OCI-LY7 (cell line): ENCODE measurements around the gene TMEM196. TPM values are rescaled to one million over a fixed set of nuclear protein-coding genes. Genes with fewer than 3 reads are reported as not detected.

Experiments
- BruUV-seq: library from RNA; stranded (reverse); fragments of 400-500 nt; replicated peaks from 2 replicates; lab custom pipeline; 2021; lab: Mats Ljungman, UMichigan
- CTCF ChIA-PET: fragments of 300-600 bp; sonication (Branson Sonifier 250); formaldehyde crosslinking; loops from one replicate; lab custom pipeline; 2022; ENCODE audit warnings: antibody characterized with exemption; ENCODE audit not compliant: unreplicated experiment; lab: Charles Lee
- POLR2A ChIA-PET: fragments of 300-600 bp; sonication (Branson Sonifier 250); formaldehyde crosslinking; loops from one replicate; lab custom pipeline; 2022; ENCODE audit warnings: antibody characterized with exemption; lab: Charles Lee
- DNase-seq: peaks from one replicate; pipeline ENCODE4 v3.0.0-alpha.2; 2015; ENCODE audit warnings: low spot score
- H2AFZ ChIP-seq: fragments of 200-600 bp; sonication (generic), shearing (Covaris generic); 2 replicates; pipeline ENCODE4 v1.6.1; 2014; ENCODE audit warnings: mild to moderate bottlenecking, antibody characterized with exemption, low read length, moderate library complexity
- H3K27ac ChIP-seq: fragments of 200-600 bp; sonication (generic); 2 replicates; pipeline ENCODE4 v1.5.1; 2014; ENCODE audit warnings: mixed run types, low read depth, mild to moderate bottlenecking, moderate library complexity, low read length, inconsistent platforms; ENCODE audit not compliant: poor library complexity, severe bottlenecking
- H3K36me3 ChIP-seq: fragments of 200-600 bp; sonication (generic); 2 replicates; pipeline ENCODE4 v1.6.1; 2014; ENCODE audit warnings: mild to moderate bottlenecking, antibody characterized with exemption, low read length, moderate library complexity, mixed read lengths; ENCODE audit not compliant: insufficient read depth
- H3K4me1 ChIP-seq: fragments of 200-600 bp; sonication (generic); 2 replicates; pipeline ENCODE4 v1.5.1; 2014; ENCODE audit warnings: mild to moderate bottlenecking, low read length; ENCODE audit not compliant: insufficient read depth, poor library complexity, severe bottlenecking
- H3K4me2 ChIP-seq: fragments of 200-600 bp; sonication (generic); 2 replicates; pipeline ENCODE4 v1.6.1; 2014; ENCODE audit warnings: mild to moderate bottlenecking, low read length
- H3K4me3 ChIP-seq: fragments of 200-600 bp; sonication (generic); 2 replicates; pipeline ENCODE4 v1.5.1; 2014; ENCODE audit warnings: mild to moderate bottlenecking, low read depth, low read length; ENCODE audit not compliant: poor library complexity, severe bottlenecking
- H3K79me2 ChIP-seq: fragments of 200-600 bp; sonication (generic); 2 replicates; pipeline ENCODE4 v1.6.1; 2016; ENCODE audit warnings: low read depth, mild to moderate bottlenecking, low read length, moderate library complexity, mixed read lengths; ENCODE audit not compliant: insufficient read depth
- H3K9me2 ChIP-seq: fragments of 200-600 bp; sonication (generic); 2 replicates; pipeline ENCODE4 v1.6.1; 2016; ENCODE audit warnings: mild to moderate bottlenecking, low read length, mixed read lengths; ENCODE audit not compliant: insufficient read depth
- H3K9me3 ChIP-seq: fragments of 200-600 bp; sonication (generic); 2 replicates; pipeline ENCODE4 v1.6.1; 2014; ENCODE audit warnings: mild to moderate bottlenecking, mixed run types, low read length, mixed read lengths
- H4K20me1 ChIP-seq: fragments of 200-600 bp; sonication (generic); 2 replicates; pipeline ENCODE4 v1.6.1; 2014; ENCODE audit warnings: mild to moderate bottlenecking, antibody characterized with exemption, low read length, moderate library complexity, mixed read lengths; ENCODE audit not compliant: insufficient read depth
- EZH2phosphoT487 ChIP-seq: fragments of 200-600 bp; sonication (generic); IDR thresholded peaks from 2 replicates; pipeline ENCODE4 v1.6.1; 2018; ENCODE audit warnings: low read depth, borderline replicate concordance, mild to moderate bottlenecking, mixed run types, antibody characterized with exemption, low read length, moderate library complexity, mixed read lengths
- intact Hi-C: fragments of 100-400 bp; cut with micrococcal nuclease; formaldehyde crosslinking; loops from one replicate; pipeline ENCODE4 v1.10.0; 2022; ENCODE audit not compliant: unreplicated experiment
- total RNA-seq, 2 experiments: library from RNA; depleted of rRNA in 1 of 2; stranded (reverse); fragments of >200 nt in 1 of 2; shearing (Covaris generic) in 1 of 2; gene quantifications; 2 replicates each; pipeline ENCODE4 v1.2.3, GENCODE V29; 2014 to 2022
- TF ChIP-seq, protein P1 (sequence below): fragments of 200-600 bp; sonication (generic); conservative IDR thresholded peaks from 2 replicates; pipeline ENCODE4 v1.5.1; 2014; ENCODE audit warnings: mild to moderate bottlenecking, antibody characterized with exemption, low read length, moderate library complexity, mixed read lengths

The TMEM196 gene
- total RNA-seq, 2 experiments from 2014 or later: not detected

DNA sequence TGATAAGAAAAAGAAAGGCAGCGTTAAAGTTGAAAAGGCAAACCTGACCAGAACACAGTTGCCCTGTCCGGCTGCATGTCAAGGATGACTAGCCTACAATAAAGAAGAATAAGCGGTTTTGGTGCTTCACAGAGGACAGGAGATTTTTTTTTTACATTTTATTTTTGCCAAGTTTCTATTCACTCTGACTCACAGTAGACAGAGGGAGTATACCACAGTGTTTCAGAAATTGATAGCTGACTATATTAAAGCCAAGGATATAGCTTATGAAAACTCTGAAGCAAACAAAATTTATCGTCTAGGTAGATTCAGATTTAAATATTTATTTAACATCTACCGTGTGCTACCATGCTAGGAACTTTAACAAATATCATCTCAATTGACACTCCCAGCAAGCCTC lies 47.6 kb downstream of the TMEM196 start:
- Histone ChIP-seq H3K4me3 (no peak overlapping the region), H3K27ac (no peak overlapping the region), H3K9me3 (no peaks in the 10 kb centered on the region), H4K20me1 (no peaks in the 10 kb centered on the region), H3K4me2 (no peak overlapping the region), H3K79me2 (no peaks in the 10 kb centered on the region), H3K4me1 (no peaks in the 10 kb centered on the region), H3K36me3 (no peaks in the 10 kb centered on the region), H2AFZ (no peak overlapping the region), H3K9me2 (no peaks in the 10 kb centered on the region)
- POLR2A ChIA-PET: interaction anchor here (0.7 to 2.4 kb wide), 2 partner anchors 12 to 17 kb away, joined by 3 to 10 read pairs; partner anchors contain the start of gene POLR1F
- CTCF ChIA-PET: interaction anchor here (0.9 kb wide), 1 partner anchor 17 kb away, joined by 3 read pairs; no protein-coding TSS in a partner anchor
- TF ChIP-seq EZH2phosphoT487: no peak
- TF ChIP-seq, protein P1, sequence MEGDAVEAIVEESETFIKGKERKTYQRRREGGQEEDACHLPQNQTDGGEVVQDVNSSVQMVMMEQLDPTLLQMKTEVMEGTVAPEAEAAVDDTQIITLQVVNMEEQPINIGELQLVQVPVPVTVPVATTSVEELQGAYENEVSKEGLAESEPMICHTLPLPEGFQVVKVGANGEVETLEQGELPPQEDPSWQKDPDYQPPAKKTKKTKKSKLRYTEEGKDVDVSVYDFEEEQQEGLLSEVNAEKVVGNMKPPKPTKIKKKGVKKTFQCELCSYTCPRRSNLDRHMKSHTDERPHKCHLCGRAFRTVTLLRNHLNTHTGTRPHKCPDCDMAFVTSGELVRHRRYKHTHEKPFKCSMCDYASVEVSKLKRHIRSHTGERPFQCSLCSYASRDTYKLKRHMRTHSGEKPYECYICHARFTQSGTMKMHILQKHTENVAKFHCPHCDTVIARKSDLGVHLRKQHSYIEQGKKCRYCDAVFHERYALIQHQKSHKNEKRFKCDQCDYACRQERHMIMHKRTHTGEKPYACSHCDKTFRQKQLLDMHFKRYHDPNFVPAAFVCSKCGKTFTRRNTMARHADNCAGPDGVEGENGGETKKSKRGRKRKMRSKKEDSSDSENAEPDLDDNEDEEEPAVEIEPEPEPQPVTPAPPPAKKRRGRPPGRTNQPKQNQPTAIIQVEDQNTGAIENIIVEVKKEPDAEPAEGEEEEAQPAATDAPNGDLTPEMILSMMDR: no peak
- no TSS peak for BruUV-seq
- DNase-seq: no peak
- intact Hi-C loops: no loop called here

DNA sequence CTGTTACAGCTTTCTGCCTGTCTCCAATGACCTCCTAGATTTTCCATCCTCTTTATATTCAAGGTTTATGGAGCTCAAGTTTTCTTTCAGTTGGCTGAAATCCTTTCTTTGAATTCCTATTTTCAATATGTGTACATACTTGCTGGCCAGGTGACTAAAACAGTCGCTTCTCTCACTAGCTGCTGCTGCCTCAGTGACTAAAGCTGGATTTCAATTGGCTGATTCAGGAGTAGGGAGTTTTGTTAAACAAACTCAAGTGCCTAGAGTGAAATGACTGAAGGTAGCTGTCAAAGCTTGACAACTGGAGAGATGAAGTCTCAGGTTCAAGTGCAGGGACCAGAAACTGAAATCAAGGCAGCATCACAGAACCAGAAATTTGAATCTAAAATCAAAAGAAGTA lies 57.9 kb downstream of the TMEM196 start:
- H2AFZ ChIP-seq: no peak overlapping the region
- ChIA-PET CTCF (no interaction called here), POLR2A (no interaction called here)
- no peak overlapping the region for H3K4me2 ChIP-seq
- no peaks in the 10 kb centered on the region for H3K36me3 ChIP-seq
- DNase-seq: no peak
- H3K27ac ChIP-seq: no peak overlapping the region
- no peaks in the 10 kb centered on the region for H3K9me2 ChIP-seq
- no peaks in the 10 kb centered on the region for H3K79me2 ChIP-seq
- TF ChIP-seq, protein P1: no peak
- H3K4me3 ChIP-seq: no peak overlapping the region
- no TSS peak for BruUV-seq
- no peaks in the 10 kb centered on the region for H4K20me1 ChIP-seq
- intact Hi-C loops: no loop called here
- H3K9me3 ChIP-seq: no peaks in the 10 kb centered on the region
- no peaks in the 10 kb centered on the region for H3K4me1 ChIP-seq

DNA sequence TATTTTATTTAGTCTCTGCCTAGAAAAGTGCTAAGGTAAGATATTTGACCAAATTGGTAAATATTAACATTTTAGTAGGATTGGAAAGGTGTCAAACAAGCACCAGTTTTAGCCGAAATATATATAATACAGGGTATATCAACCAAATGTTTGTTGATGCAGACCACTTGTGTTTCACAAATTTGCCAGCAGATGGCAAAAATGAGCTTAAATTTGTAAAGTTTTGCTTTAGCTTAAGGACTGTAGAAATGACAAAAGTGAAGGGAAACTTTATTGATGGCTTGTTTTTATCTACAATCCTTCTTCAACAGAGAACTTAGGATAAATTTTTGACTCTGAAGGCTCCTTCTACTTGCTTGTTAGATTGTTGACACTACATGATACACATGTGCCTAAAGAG lies 59.7 kb downstream of the TMEM196 start:
- BruUV-seq: no TSS peak
- H3K9me3 ChIP-seq: no peaks in the 10 kb centered on the region
- H3K36me3 ChIP-seq: no peaks in the 10 kb centered on the region
- intact Hi-C loops: no loop called here
- peak; percentile 61 for DNase-seq
- no peak overlapping the region; the same call in 1 of the 2 replicates for H2AFZ ChIP-seq
- H3K4me1 ChIP-seq: peaks cover 6% of the 10 kb centered on the region
- no peaks in the 10 kb centered on the region for H3K79me2 ChIP-seq
- H4K20me1 ChIP-seq: no peaks in the 10 kb centered on the region
- no peak for TF ChIP-seq EZH2phosphoT487
- TF ChIP-seq, protein P1: peak; percentile 80
- H3K4me2 ChIP-seq: no peak overlapping the region
- CTCF ChIA-PET: interaction anchor here (1.2 to 1.3 kb wide), 2 partner anchors 13 to 885 kb away, joined by 6 to 8 read pairs; no protein-coding TSS in a partner anchor
- POLR2A ChIA-PET: interaction anchor here (0.6 to 2.0 kb wide), 4 partner anchors 13 to 624 kb away, joined by 3 to 10 read pairs (median 4); no protein-coding TSS in a partner anchor
- no peak overlapping the region for H3K27ac ChIP-seq
- H3K4me3 ChIP-seq: no peak overlapping the region
- no peaks in the 10 kb centered on the region for H3K9me2 ChIP-seq
